Measurements from ENCODE around the gene DYNC2LI1.

GRCh38 chr2:43841949-43842865 is 68.4 kb downstream of the DYNC2LI1 start:
- no peak for TF ChIP-seq CTCF (IDR thresholded peaks at IDR 0.05)
- TF ChIP-seq POLR2A (IDR thresholded peaks at IDR 0.05): no peak

Measured in tibial nerve (tissue), 3 donors.